Osteocyte (in vitro differentiated cells): ENCODE results near the gene TOR2A. TPM values are rescaled to one million over a fixed set of nuclear protein-coding genes. Genes with fewer than 3 reads are reported as not detected.

ENCODE experiments used
- DNase-seq: peaks from one replicate; pipeline ENCODE4 v3.0.0; 2021; ENCODE audit warnings: mixed read lengths; ENCODE audit not compliant: unreplicated experiment; ENCODE audit errors: extremely low spot score
- H3K27ac Mint-ChIP-seq: one replicate; pipeline ENCODE4 v1.8.0; 2021; ENCODE audit warnings: mild to moderate bottlenecking, mixed read lengths; ENCODE audit not compliant: unreplicated experiment
- H3K27me3 Mint-ChIP-seq: one replicate; pipeline ENCODE4 v1.8.0; 2021; ENCODE audit warnings: mixed read lengths; ENCODE audit not compliant: unreplicated experiment
- H3K36me3 Mint-ChIP-seq: one replicate; pipeline ENCODE4 v1.8.0; 2021; ENCODE audit warnings: mixed read lengths; ENCODE audit not compliant: unreplicated experiment
- H3K4me1 Mint-ChIP-seq: one replicate; pipeline ENCODE4 v1.8.0; 2021; ENCODE audit warnings: mixed read lengths; ENCODE audit not compliant: unreplicated experiment
- H3K4me3 Mint-ChIP-seq: one replicate; pipeline ENCODE4 v1.8.0; 2021; ENCODE audit warnings: mild to moderate bottlenecking, moderate library complexity, mixed read lengths; ENCODE audit not compliant: unreplicated experiment
- H3K9me3 Mint-ChIP-seq: one replicate; pipeline ENCODE4 v1.8.0; 2021; ENCODE audit warnings: mixed read lengths; ENCODE audit not compliant: unreplicated experiment
- total RNA-seq: library from RNA; stranded (reverse); gene quantifications from 2 replicates; pipeline ENCODE4 v1.2.1, GENCODE V29; 2021
- TF ChIP-seq, protein P1 (sequence below): fragments of 200-600 bp; sonication (generic); IDR thresholded peaks from 2 replicates; pipeline ENCODE4 v1.5.0; 2021; ENCODE audit warnings: antibody characterized with exemption, mild to moderate bottlenecking, moderate library complexity

TOR2A gene
- total RNA-seq, 1 donor from 2014 or later: 9.3 TPM

DNA sequence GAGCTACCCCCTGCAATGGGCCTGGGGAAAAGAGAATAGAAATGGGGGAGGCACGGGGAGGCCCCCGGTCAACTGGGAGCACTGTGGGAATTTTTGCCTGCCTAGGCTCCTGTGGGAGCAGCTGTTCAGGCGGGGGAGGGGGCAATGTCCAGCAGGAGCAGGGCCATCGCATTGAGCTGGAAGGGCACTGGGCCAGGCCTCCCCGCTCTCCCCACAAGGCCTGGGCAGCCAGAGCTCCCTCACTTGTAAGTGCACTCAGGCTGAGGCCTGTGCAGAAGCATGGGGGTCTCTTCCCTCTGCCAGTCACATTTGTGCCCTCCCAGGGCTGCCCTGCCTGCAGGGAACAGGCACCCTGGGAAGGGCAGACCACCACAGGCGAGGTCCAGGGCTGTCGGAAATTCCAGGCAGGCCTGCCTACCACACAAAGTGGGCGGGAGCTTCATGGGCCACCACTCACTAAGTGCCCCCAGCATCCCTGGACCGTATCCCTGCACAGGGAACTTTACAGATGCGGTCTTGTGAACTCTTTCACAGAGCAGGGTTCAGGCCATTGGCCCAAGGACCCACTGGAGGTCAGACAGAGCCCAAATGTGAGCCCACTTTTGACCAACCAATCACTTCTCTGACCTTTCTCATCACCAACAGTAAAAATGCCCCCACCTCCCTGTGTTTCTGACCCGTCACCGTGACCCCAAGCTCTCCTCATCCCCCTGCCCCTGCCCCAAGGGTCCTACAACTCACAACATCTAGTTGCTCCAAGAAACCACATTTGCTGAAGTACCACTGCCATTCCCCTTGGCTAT is 29.3 kb downstream of the TOR2A start:
- no peak for DNase-seq
- Mint-ChIP-seq H3K27me3 (no peaks in the 10 kb centered on the region), H3K36me3 (no peaks in the 10 kb centered on the region), H3K4me3 (no peak overlapping the region), H3K9me3 (no peaks in the 10 kb centered on the region), H3K27ac (no peak overlapping the region), H3K4me1 (no peaks in the 10 kb centered on the region)
- TF ChIP-seq, protein P1, sequence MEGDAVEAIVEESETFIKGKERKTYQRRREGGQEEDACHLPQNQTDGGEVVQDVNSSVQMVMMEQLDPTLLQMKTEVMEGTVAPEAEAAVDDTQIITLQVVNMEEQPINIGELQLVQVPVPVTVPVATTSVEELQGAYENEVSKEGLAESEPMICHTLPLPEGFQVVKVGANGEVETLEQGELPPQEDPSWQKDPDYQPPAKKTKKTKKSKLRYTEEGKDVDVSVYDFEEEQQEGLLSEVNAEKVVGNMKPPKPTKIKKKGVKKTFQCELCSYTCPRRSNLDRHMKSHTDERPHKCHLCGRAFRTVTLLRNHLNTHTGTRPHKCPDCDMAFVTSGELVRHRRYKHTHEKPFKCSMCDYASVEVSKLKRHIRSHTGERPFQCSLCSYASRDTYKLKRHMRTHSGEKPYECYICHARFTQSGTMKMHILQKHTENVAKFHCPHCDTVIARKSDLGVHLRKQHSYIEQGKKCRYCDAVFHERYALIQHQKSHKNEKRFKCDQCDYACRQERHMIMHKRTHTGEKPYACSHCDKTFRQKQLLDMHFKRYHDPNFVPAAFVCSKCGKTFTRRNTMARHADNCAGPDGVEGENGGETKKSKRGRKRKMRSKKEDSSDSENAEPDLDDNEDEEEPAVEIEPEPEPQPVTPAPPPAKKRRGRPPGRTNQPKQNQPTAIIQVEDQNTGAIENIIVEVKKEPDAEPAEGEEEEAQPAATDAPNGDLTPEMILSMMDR: no peak

DNA sequence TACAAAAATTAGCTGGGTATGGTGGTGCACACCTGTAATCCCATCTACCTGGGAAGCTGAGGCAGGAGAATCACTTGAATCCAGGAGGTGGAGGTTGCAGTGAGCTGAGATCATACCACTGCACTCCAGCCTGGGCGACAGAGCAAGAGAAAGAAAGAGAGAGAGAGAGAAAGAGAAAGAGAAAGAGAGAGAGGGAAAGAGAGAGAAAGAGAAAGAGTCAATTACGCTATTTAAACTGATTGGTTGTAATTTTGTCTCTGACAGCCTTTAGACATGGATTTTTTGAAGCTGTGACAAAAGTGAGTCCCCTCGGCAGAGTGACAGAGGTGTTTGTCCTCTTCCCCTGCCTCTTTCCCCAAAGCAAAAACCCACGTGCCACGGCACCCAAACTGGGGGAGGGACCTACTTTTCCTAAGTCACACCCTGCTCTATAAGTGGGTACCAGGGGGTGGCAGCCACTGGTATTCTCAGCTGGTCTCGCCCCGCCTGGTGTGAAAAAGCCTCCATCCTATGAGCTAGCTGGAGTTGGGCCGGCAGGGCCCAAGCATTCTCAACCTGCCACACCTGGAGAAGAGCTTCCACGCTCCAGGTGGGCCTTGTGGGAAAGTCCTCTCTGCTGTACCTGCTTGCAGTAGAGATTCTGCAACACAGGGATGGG is 31.7 kb downstream of the TOR2A start:
- H3K9me3 Mint-ChIP-seq: no peaks in the 10 kb centered on the region
- H3K27ac Mint-ChIP-seq: no peak overlapping the region
- peaks cover 6% of the 10 kb centered on the region for H3K4me1 Mint-ChIP-seq
- DNase-seq: no peak
- TF ChIP-seq, protein P1: no peak
- no peak overlapping the region for H3K4me3 Mint-ChIP-seq
- H3K36me3 Mint-ChIP-seq: no peaks in the 10 kb centered on the region
- H3K27me3 Mint-ChIP-seq: no peaks in the 10 kb centered on the region

GRCh38 chr9:127700594-127701255 is 34.4 kb downstream of the TOR2A start:
- no peak overlapping the region for H3K27ac Mint-ChIP-seq
- TF ChIP-seq, protein P1: no peak
- no peaks in the 10 kb centered on the region for H3K27me3 Mint-ChIP-seq
- no peaks in the 10 kb centered on the region for H3K9me3 Mint-ChIP-seq
- H3K4me1 Mint-ChIP-seq: peaks cover 6% of the 10 kb centered on the region
- no peaks in the 10 kb centered on the region for H3K36me3 Mint-ChIP-seq
- H3K4me3 Mint-ChIP-seq: no peak overlapping the region
- DNase-seq: no peak

DNA sequence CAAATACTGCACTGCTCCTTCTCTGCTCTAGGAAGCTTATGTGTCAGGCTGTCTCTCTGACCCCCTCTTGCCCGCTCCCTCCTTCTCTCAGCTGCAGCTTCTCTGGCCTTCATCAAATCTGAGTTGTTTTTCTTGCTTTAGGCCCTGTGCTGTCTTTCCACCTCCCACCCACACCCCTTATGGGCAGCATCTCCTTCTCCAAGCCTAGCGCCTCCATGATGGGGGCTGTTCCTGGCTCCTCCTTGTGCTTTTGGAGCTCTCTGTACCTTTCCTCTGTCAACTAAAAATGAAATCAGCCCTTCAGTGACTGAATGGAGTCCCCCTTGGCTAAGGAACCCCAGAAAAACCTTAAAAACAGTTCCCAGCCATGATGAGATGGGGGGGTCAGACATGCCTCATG is 35.0 kb downstream of the TOR2A start:
- Mint-ChIP-seq H3K9me3 (no peaks in the 10 kb centered on the region), H3K27me3 (no peaks in the 10 kb centered on the region), H3K4me1 (peaks cover 11% of the 10 kb centered on the region), H3K36me3 (peaks cover under 1% of the 10 kb centered on the region), H3K27ac (no peak overlapping the region), H3K4me3 (no peak overlapping the region)
- no peak for DNase-seq
- TF ChIP-seq, protein P1: no peak
